RWPE1 (cell line): ENCODE results near the gene TMEM62.

ENCODE experiments used
- CTCF ChIA-PET: fragments of 350-600 bp; sonication (Branson Sonifier 250); formaldehyde crosslinking; extraction: SDS; loops from one replicate; lab custom pipeline; 2021; lab: Yijun Ruan, JAX
- POLR2A ChIA-PET: fragments of 400-600 bp; formaldehyde crosslinking; extraction: SDS; loops from one replicate; lab custom pipeline; 2020; ENCODE audit warnings: antibody characterized with exemption; ENCODE audit not compliant: low non-redundant PET; lab: Yijun Ruan, JAX
- DNase-seq: peaks from one replicate; pipeline ENCODE4 v3.0.0; 2012; ENCODE audit warnings: low spot score
- H3K27ac ChIP-seq: fragments of 450-650 bp; 2 replicates; pipeline ENCODE4 v1.5.1; 2017
- CTCF ChIP-seq: fragments of 450-650 bp; conservative IDR thresholded peaks from 2 replicates; pipeline ENCODE4 v1.5.1; 2017; ENCODE audit warnings: low read depth, mild to moderate bottlenecking

Gene TMEM62

GRCh38 chr15:43230640-43231115 is 97.3 kb downstream of the TMEM62 start:
- H3K27ac ChIP-seq: no peak overlapping the region
- ChIA-PET POLR2A (no interaction called here), CTCF (interaction anchor here (0.6 to 3.1 kb wide), 3 partner anchors 55 to 1775 kb away, joined by 3 to 12 read pairs (median 3); no protein-coding TSS in a partner anchor)
- DNase-seq: no peak
- TF ChIP-seq CTCF: no peak

GRCh38 chr15:43232289-43232874 is 99.0 kb downstream of the TMEM62 start:
- H3K27ac ChIP-seq: no peak overlapping the region
- CTCF ChIA-PET: interaction anchor here (3.1 kb wide), 1 partner anchor 53 kb away, joined by 12 read pairs; no protein-coding TSS in a partner anchor
- DNase-seq: no peak
- POLR2A ChIA-PET: no interaction called here
- no peak for TF ChIP-seq CTCF
